H1 (cell line): ENCODE results near the gene IQGAP1. TPM values are rescaled to one million over a fixed set of nuclear protein-coding genes. Genes with fewer than 3 reads are reported as not detected.

Experiments
- CTCF ChIA-PET: fragments of 300-600 bp; sonication (Branson Sonifier 250); formaldehyde crosslinking; loops from one replicate; lab custom pipeline; 2021; ENCODE audit not compliant: partially characterized antibody; lab: Charles Lee
- POLR2A ChIA-PET: fragments of 300-600 bp; sonication (Branson Sonifier 250); formaldehyde crosslinking; loops from one replicate; lab custom pipeline; 2021; ENCODE audit warnings: inconsistent platforms; ENCODE audit not compliant: partially characterized antibody; lab: Charles Lee
- DNase-seq, 2 experiments: peaks; one replicate each; pipeline versions ENCODE4 v3.0.0 to v3.0.0-alpha.2; 2010 to 2022; ENCODE audit warnings: low spot score in 2 of 2, low read depth in 1 of 2, mixed read lengths in 1 of 2
- FAIRE-seq: peaks from 2 replicates; lab custom pipeline; 2011; peaks lifted over from hg19 to GRCh38; lab: Jason Lieb, UNC
- H2AFZ ChIP-seq: 2 replicates; pipeline ENCODE4 v1.8.1; 2012; ENCODE audit warnings: low read length, inconsistent platforms
- H2AK5ac ChIP-seq: 2 replicates; pipeline ENCODE4 v1.6.1; 2013; ENCODE audit warnings: low read depth, low read length
- H2BK120ac ChIP-seq: replicated peaks from 2 replicates; pipeline ENCODE3; 2013; ENCODE audit warnings: low read depth, low read length, inconsistent platforms
- H2BK12ac ChIP-seq: 2 replicates; pipeline ENCODE4 v1.6.1; 2013; ENCODE audit warnings: low read depth, low read length
- H2BK15ac ChIP-seq: 2 replicates; pipeline ENCODE4 v1.6.1; 2013; ENCODE audit warnings: low read length
- H2BK20ac ChIP-seq: 2 replicates; pipeline ENCODE4 v1.6.1; 2013; ENCODE audit warnings: low read length
- H2BK5ac ChIP-seq: 2 replicates; pipeline ENCODE4 v1.6.1; 2013; ENCODE audit warnings: low read depth, low read length
- H3K14ac ChIP-seq: 2 replicates; pipeline ENCODE4 v1.6.1; 2013; ENCODE audit warnings: inconsistent platforms; ENCODE audit not compliant: insufficient read length
- H3K18ac ChIP-seq: 2 replicates; pipeline ENCODE4 v1.6.1; 2013; ENCODE audit warnings: low read length; ENCODE audit errors: extremely low read depth
- H3K23ac ChIP-seq: 2 replicates; pipeline ENCODE4 v1.6.1; 2013; ENCODE audit warnings: inconsistent platforms; ENCODE audit not compliant: insufficient read length
- H3K23me2 ChIP-seq: 2 replicates; pipeline ENCODE4 v1.6.1; 2013; ENCODE audit warnings: low read depth, low read length
- H3K27ac ChIP-seq: 2 replicates; pipeline ENCODE4 v1.6.1; 2011; ENCODE audit warnings: low read depth, low read length, inconsistent platforms
- H3K27me3 ChIP-seq, 4 experiments: replicated peaks in 1 of 4; 1 replicate in 1 of 4; 2 replicates in 3 of 4; pipeline versions ENCODE4 v1.6.1 to v1.8.1; 2011 to 2013; ENCODE audit warnings: low read length in 3 of 4, mild to moderate bottlenecking in 3 of 4, inconsistent platforms in 2 of 4, mixed read lengths in 2 of 4, moderate library complexity in 1 of 4; ENCODE audit not compliant: control insufficient read depth in 3 of 4, insufficient read depth in 3 of 4; ENCODE audit errors: extremely low read depth in 1 of 4
- H3K36me3 ChIP-seq, 4 experiments: 2 replicates each; pipeline versions ENCODE4 v1.6.1 to v1.8.1; 2011 to 2013; ENCODE audit warnings: mild to moderate bottlenecking in 4 of 4, low read length in 3 of 4, moderate library complexity in 2 of 4, control low read depth in 1 of 4, inconsistent platforms in 1 of 4; ENCODE audit not compliant: insufficient read depth in 4 of 4, control insufficient read depth in 2 of 4
- H3K4ac ChIP-seq: replicated peaks from 2 replicates; pipeline ENCODE3; 2013; ENCODE audit warnings: low read length, low read depth, mixed read lengths, inconsistent platforms; ENCODE audit not compliant: insufficient read length
- H3K4me1 ChIP-seq, 4 experiments: replicated peaks in 1 of 4; 1 replicate in 1 of 4; 2 replicates in 3 of 4; pipeline versions ENCODE4 v1.6.1 to v1.8.1; 2011 to 2013; ENCODE audit warnings: low read length in 3 of 4, inconsistent platforms in 2 of 4, mixed read lengths in 1 of 4; ENCODE audit not compliant: insufficient read depth in 4 of 4, control insufficient read depth in 3 of 4
- H3K4me2 ChIP-seq, 2 experiments: 2 replicates each; pipeline versions ENCODE4 v1.6.1 to v1.8.1; 2011 to 2013; ENCODE audit warnings: low read depth in 2 of 2, low read length in 2 of 2, control low read depth in 1 of 2, inconsistent platforms in 1 of 2, mild to moderate bottlenecking in 1 of 2; ENCODE audit not compliant: insufficient read depth in 1 of 2
- H3K4me3 ChIP-seq, 4 experiments: fragments of 200-600, 300-600 bp in 1 of 4; sonication (generic), shearing (Covaris generic), sonication (Bioruptor Twin) in 1 of 4; 2 replicates each; pipeline versions ENCODE4 v1.5.1 to v1.8.1; 2011 to 2016; ENCODE audit warnings: low read length in 4 of 4, low read depth in 3 of 4, control low read depth in 2 of 4, inconsistent platforms in 2 of 4, mild to moderate bottlenecking in 2 of 4, mixed read lengths in 1 of 4, moderate library complexity in 1 of 4; ENCODE audit not compliant: insufficient read depth in 2 of 4; ENCODE audit errors: extremely low read depth in 1 of 4
- H3K56ac ChIP-seq: replicated peaks from 2 replicates; pipeline ENCODE3; 2013; ENCODE audit warnings: low read depth, mild to moderate bottlenecking, mixed read lengths, low read length, inconsistent platforms; ENCODE audit not compliant: insufficient read length
- H3K79me1 ChIP-seq: 2 replicates; pipeline ENCODE4 v1.6.1; 2013; ENCODE audit warnings: low read depth, low read length, control low read depth
- H3K79me2 ChIP-seq, 2 experiments: 2 replicates each; pipeline versions ENCODE4 v1.6.1 to v1.8.1; 2012 to 2013; ENCODE audit warnings: low read length in 2 of 2, mild to moderate bottlenecking in 2 of 2, inconsistent platforms in 1 of 2; ENCODE audit not compliant: insufficient read depth in 2 of 2, control insufficient read depth in 1 of 2
- H3K9ac ChIP-seq, 4 experiments: replicated peaks in 1 of 4; 1 replicate in 1 of 4; 2 replicates in 3 of 4; pipeline versions ENCODE4 v1.6.1 to v1.8.1; 2011 to 2013; ENCODE audit warnings: low read depth in 3 of 4, low read length in 3 of 4, control low read depth in 2 of 4, mild to moderate bottlenecking in 2 of 4, moderate library complexity in 2 of 4, inconsistent platforms in 1 of 4; ENCODE audit errors: extremely low read depth in 1 of 4
- H3K9me3 ChIP-seq, 2 experiments: 2 replicates each; pipeline versions ENCODE4 v1.6.1 to v1.8.1; 2012 to 2013; ENCODE audit warnings: mild to moderate bottlenecking in 2 of 2, moderate library complexity in 2 of 2, control low read depth in 1 of 2, inconsistent platforms in 1 of 2, low read depth in 1 of 2, low read length in 1 of 2, mixed read lengths in 1 of 2; ENCODE audit not compliant: insufficient read depth in 2 of 2
- H4K20me1 ChIP-seq, 2 experiments: replicated peaks in 1 of 2; 2 replicates each; pipeline versions ENCODE3 to v1.8.1; 2011 to 2013; ENCODE audit warnings: inconsistent platforms in 2 of 2, low read length in 2 of 2, mild to moderate bottlenecking in 1 of 2; ENCODE audit not compliant: insufficient read depth in 2 of 2, control insufficient read depth in 1 of 2
- H4K5ac ChIP-seq: 2 replicates; pipeline ENCODE4 v1.6.1; 2013; ENCODE audit warnings: low read length, low read depth, mixed read lengths, inconsistent platforms; ENCODE audit not compliant: insufficient read length
- H4K8ac ChIP-seq: 2 replicates; pipeline ENCODE4 v1.8.0; 2013; ENCODE audit warnings: mild to moderate bottlenecking, moderate library complexity, low read length, inconsistent platforms; ENCODE audit not compliant: insufficient read depth; ENCODE audit errors: extremely low read depth
- H4K91ac ChIP-seq: replicated peaks from 2 replicates; pipeline ENCODE3; 2013; ENCODE audit warnings: low read length, mixed read lengths, inconsistent platforms; ENCODE audit not compliant: insufficient read length
- CEBPB ChIP-seq: IDR thresholded peaks from 2 replicates; pipeline ENCODE4 v1.6.1; 2012; ENCODE audit warnings: low read depth, low read length
- CREB1 ChIP-seq: IDR thresholded peaks from 2 replicates; pipeline ENCODE4 v1.6.1; 2012; ENCODE audit warnings: inconsistent platforms
- EGR1 ChIP-seq: IDR thresholded peaks from 2 replicates; pipeline ENCODE4 v1.6.1; 2011; ENCODE audit warnings: low read depth, low read length, borderline replicate concordance
- EZH2 ChIP-seq: fragments of 200-600 bp; sonication (generic); IDR thresholded peaks from 2 replicates; pipeline ENCODE4 v1.7.1; 2012; ENCODE audit warnings: low read depth, mild to moderate bottlenecking, moderate library complexity, low read length, inconsistent platforms; ENCODE audit not compliant: severe bottlenecking
- KDM4A ChIP-seq: IDR thresholded peaks from one replicate; pipeline ENCODE4 v1.7.1; 2012; ENCODE audit warnings: low read depth, mild to moderate bottlenecking, moderate library complexity, low read length, inconsistent platforms; ENCODE audit not compliant: severe bottlenecking
- RAD21 ChIP-seq, 2 experiments: IDR thresholded peaks in 1 of 2; conservative IDR thresholded peaks in 1 of 2; 2 replicates each; pipeline ENCODE4 v1.6.1; 2011; ENCODE audit warnings: low read depth in 2 of 2, low read length in 2 of 2, improper control_type of control experiment in 1 of 2, inconsistent platforms in 1 of 2, mild to moderate bottlenecking in 1 of 2, moderate library complexity in 1 of 2
- RFX5 ChIP-seq: IDR thresholded peaks from 2 replicates; pipeline ENCODE4 v1.6.1; 2011; ENCODE audit warnings: low read depth, low read length, improper control_type of control experiment, borderline replicate concordance
- TAF7 ChIP-seq: optimal IDR thresholded peaks from 2 replicates; pipeline ENCODE3; 2011; ENCODE audit warnings: low read depth, mild to moderate bottlenecking, inconsistent platforms, low read length, moderate library complexity, borderline replicate concordance
- TCF12 ChIP-seq: IDR thresholded peaks from 2 replicates; pipeline ENCODE4 v1.6.1; 2011; ENCODE audit warnings: low read depth, mild to moderate bottlenecking, low read length
- WGBS, 2 experiments: shearing (Covaris generic) in 1 of 2; methylation state at CpG; one replicate each; pipeline versions ENCODE4 v1.1.6 to v1.1.7; 2013 to 2015; ENCODE audit warnings: low lambda C conversion rate in 2 of 2, mixed read lengths in 2 of 2, inconsistent platforms in 1 of 2, low coverage in 1 of 2, missing lambda C conversion rate in 1 of 2; ENCODE audit not compliant: insufficient replicate concordance in 2 of 2, insufficient coverage in 1 of 2, insufficient read length in 1 of 2; ENCODE audit errors: extremely low coverage in 1 of 2, missing lambda C conversion rate in 1 of 2; 5-methylcytosine and 5-hydroxymethylcytosine counted together
- polyA plus RNA-seq, 7 experiments: library from polyadenylated mRNA; depleted of rRNA in 3 of 7; stranded (reverse) in 5 of 7; unstranded in 2 of 7; fragments of >200 nt in 5 of 7; fragments of 200-250 nt in 2 of 7; gene quantifications; 1 replicate in 5 of 7; 2 replicates in 1 of 7; 4 replicates in 1 of 7; pipeline versions ENCODE4 v1.2.1 to v1.2.3, GENCODE V29; 2011 to 2013; ENCODE audit warnings: missing spikeins in 2 of 7, mixed read lengths in 2 of 7
- total RNA-seq: library from RNA; stranded (reverse); fragmentation: NEBNext Ultra II Directional; extraction: Animal tissue kit (Norgen Biotek cat#: 25700); gene quantifications from 2 replicates; pipeline ENCODE4 v1.2.1, GENCODE V29; 2021
- TF ChIP-seq, protein P1 (sequence below): IDR thresholded peaks from 2 replicates; pipeline ENCODE4 v1.6.1; 2012; ENCODE audit warnings: low read length, inconsistent platforms
- TF ChIP-seq, protein P2 (sequence below): IDR thresholded peaks from 2 replicates; pipeline ENCODE4 v1.6.1; 2011; ENCODE audit warnings: low read length, improper control_type of control experiment

Gene IQGAP1
- total and polyA plus RNA-seq, 2 of the 8 experiments (the other 6 are each of a cell fraction or from before 2014, with no cell fraction given): 56.0 to 138 TPM

DNA sequence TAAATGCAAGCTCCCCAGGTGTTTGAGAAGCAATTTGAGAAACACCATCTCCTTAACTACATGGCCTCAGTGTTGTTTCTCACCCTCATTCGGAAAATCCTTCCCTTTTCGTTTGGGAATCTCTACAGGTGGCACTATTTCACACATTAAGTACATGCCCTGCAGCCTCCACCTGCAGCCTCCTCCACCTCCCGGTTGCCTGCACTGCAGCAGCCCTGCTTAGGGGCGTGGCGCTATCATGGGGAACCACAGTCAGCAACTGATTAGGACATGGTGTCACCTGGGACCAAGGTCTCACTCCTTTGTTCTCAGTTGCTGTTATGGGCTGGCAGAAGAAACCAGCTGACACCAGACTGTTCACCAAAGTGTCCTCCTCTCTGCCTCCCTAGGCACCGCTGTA is 47.7 kb upstream of the IQGAP1 start:
- Histone ChIP-seq H3K9me3 (no peaks in the 10 kb centered on the region), H3K4me1 (no peaks in the 10 kb centered on the region), H3K79me1 (no peaks in the 10 kb centered on the region; the same call in 1 of the 2 replicates), H3K9ac (no peak overlapping the region), H3K36me3 (no peaks in the 10 kb centered on the region), H4K20me1 (no peaks in the 10 kb centered on the region), H2AFZ (no peak overlapping the region), H2BK5ac (no peak overlapping the region), H2BK15ac (no peak overlapping the region), H3K4me3 (no peak overlapping the region), H3K23ac (no peak overlapping the region), H3K18ac (no peak overlapping the region), H3K23me2 (no peaks in the 10 kb centered on the region), H4K91ac (no peak overlapping the region), H3K56ac (no peak overlapping the region), H4K5ac (no peak overlapping the region), H3K27me3 (no peaks in the 10 kb centered on the region), H3K14ac (no peak overlapping the region), H2AK5ac (no peak overlapping the region), H3K4ac (no peak overlapping the region), H2BK12ac (no peak overlapping the region), H3K27ac (no peak overlapping the region), H3K4me2 (no peak overlapping the region), H4K8ac (no peak overlapping the region), H2BK20ac (no peak overlapping the region), H2BK120ac (no peak overlapping the region), H3K79me2 (no peaks in the 10 kb centered on the region)
- DNase-seq (peak in 1 of 2 experiments; percentile 52), FAIRE-seq (no peak)
- WGBS, 2 experiments: 63% methylated on average over 6 of the region's 6 CpGs; no CpG with 5 or more reads in 1 of the 2 experiments
- POLR2A ChIA-PET: no interaction called here
- CTCF ChIA-PET: interaction anchor here (0.8 to 1.6 kb wide), 8 partner anchors 11 to 141 kb away, joined by 3 to 7 read pairs (median 4); partner anchors contain the start of gene ZNF774
- TF ChIP-seq EGR1: no peak
- peak; percentile 45 to 59 for TF ChIP-seq RAD21 (IDR thresholded peaks at IDR 0.05 in 1 of 2, conservative IDR thresholded peaks at IDR 0.05 in 1 of 2; ENCODE audit: low read depth in 2 of 2, low read length in 2 of 2)
- TF ChIP-seq, protein P1, sequence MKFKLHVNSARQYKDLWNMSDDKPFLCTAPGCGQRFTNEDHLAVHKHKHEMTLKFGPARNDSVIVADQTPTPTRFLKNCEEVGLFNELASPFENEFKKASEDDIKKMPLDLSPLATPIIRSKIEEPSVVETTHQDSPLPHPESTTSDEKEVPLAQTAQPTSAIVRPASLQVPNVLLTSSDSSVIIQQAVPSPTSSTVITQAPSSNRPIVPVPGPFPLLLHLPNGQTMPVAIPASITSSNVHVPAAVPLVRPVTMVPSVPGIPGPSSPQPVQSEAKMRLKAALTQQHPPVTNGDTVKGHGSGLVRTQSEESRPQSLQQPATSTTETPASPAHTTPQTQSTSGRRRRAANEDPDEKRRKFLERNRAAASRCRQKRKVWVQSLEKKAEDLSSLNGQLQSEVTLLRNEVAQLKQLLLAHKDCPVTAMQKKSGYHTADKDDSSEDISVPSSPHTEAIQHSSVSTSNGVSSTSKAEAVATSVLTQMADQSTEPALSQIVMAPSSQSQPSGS: no peak
- TF ChIP-seq EZH2: no peak
- TF ChIP-seq TAF7: no peak
- no peak for TF ChIP-seq RFX5
- no peak for TF ChIP-seq KDM4A
- TF ChIP-seq, protein P2, sequence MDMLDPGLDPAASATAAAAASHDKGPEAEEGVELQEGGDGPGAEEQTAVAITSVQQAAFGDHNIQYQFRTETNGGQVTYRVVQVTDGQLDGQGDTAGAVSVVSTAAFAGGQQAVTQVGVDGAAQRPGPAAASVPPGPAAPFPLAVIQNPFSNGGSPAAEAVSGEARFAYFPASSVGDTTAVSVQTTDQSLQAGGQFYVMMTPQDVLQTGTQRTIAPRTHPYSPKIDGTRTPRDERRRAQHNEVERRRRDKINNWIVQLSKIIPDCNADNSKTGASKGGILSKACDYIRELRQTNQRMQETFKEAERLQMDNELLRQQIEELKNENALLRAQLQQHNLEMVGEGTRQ: no peak
- no peak for TF ChIP-seq CREB1
- no peak for TF ChIP-seq TCF12
- TF ChIP-seq CEBPB: no peak
